WTC11 (cell line): ENCODE results near the gene TTI1. TPM values are rescaled to one million over a fixed set of nuclear protein-coding genes. Genes with fewer than 3 reads are reported as not detected.

Experiments
- ATAC-seq: fragments of 200-7000 bp; cut with Tn5 transposase; 2 replicates; pipeline ENCODE4 v1.10.0; 2021; ENCODE audit warnings: mild to moderate bottlenecking, moderate library complexity
- CTCF ChIA-PET: fragments of 300-600 bp; sonication (Branson Sonifier 250); formaldehyde crosslinking; loops from one replicate; lab custom pipeline; 2021; ENCODE audit warnings: antibody characterized with exemption; lab: Charles Lee
- POLR2A ChIA-PET: fragments of 350-600 bp; sonication (Branson Sonifier 250); formaldehyde crosslinking; loops from one replicate; lab custom pipeline; 2021; ENCODE audit warnings: antibody characterized with exemption; lab: Charles Lee
- DNase-seq: peaks from one replicate; pipeline ENCODE4 v3.0.0; 2021; ENCODE audit warnings: low spot score
- H3K27ac Mint-ChIP-seq: 2 replicates; pipeline ENCODE4 v1.8.0; 2021; ENCODE audit warnings: mixed read lengths
- H3K27me3 Mint-ChIP-seq: 2 replicates; pipeline ENCODE4 v1.8.0; 2021; ENCODE audit warnings: low read depth, mild to moderate bottlenecking, moderate library complexity, mixed read lengths
- H3K36me3 Mint-ChIP-seq: 2 replicates; pipeline ENCODE4 v1.8.0; 2021; ENCODE audit warnings: mixed read lengths
- H3K4me1 Mint-ChIP-seq: 2 replicates; pipeline ENCODE4 v1.8.0; 2022; ENCODE audit warnings: mixed read lengths
- H3K4me3 Mint-ChIP-seq: 2 replicates; pipeline ENCODE4 v1.8.0; 2021; ENCODE audit warnings: mild to moderate bottlenecking, moderate library complexity, mixed read lengths
- H3K9me3 Mint-ChIP-seq: 2 replicates; pipeline ENCODE4 v1.8.0; 2021; ENCODE audit warnings: mixed read lengths
- AR ChIP-seq: fragments of 250-450 bp; sonication (Bioruptor Pico); IDR thresholded peaks from 2 replicates; pipeline ENCODE4 v1.9.0; 2021; ENCODE audit warnings: mild to moderate bottlenecking
- ARID4B ChIP-seq: sonication (generic); formaldehyde crosslinking; IDR thresholded peaks from 2 replicates; pipeline ENCODE4 v1.8.0; 2023; ENCODE audit warnings: missing genetic modification reagents, mild to moderate bottlenecking, borderline replicate concordance
- ATF3 ChIP-seq: sonication (generic); formaldehyde crosslinking; conservative IDR thresholded peaks from 2 replicates; pipeline ENCODE4 v1.8.1; 2022; ENCODE audit warnings: mild to moderate bottlenecking, missing genetic modification reagents
- CBFB ChIP-seq: sonication (generic); formaldehyde crosslinking; IDR thresholded peaks from 2 replicates; pipeline ENCODE4 v1.8.1; 2022; ENCODE audit warnings: mild to moderate bottlenecking, low read depth, missing genetic modification reagents
- CDX4 ChIP-seq: fragments of 250-450 bp; sonication (Bioruptor Pico); IDR thresholded peaks from 2 replicates; pipeline ENCODE4 v1.9.0; 2021; ENCODE audit warnings: moderate library complexity, mild to moderate bottlenecking, inconsistent platforms, borderline replicate concordance
- CTCF ChIP-seq: fragments of 200-600 bp; IDR thresholded peaks from 2 replicates; pipeline ENCODE4 v1.8.0; 2022; ENCODE audit warnings: antibody characterized with exemption
- GTF2I ChIP-seq: fragments of 250-450 bp; sonication (Bioruptor Pico); conservative IDR thresholded peaks from 2 replicates; pipeline ENCODE4 v1.4.0; 2021; ENCODE audit warnings: mild to moderate bottlenecking
- HMGA2 ChIP-seq: fragments of 250-450 bp; sonication (Bioruptor Pico); IDR thresholded peaks from 2 replicates; pipeline ENCODE4 v1.4.0; 2021; ENCODE audit warnings: mild to moderate bottlenecking, moderate library complexity
- NR1H2 ChIP-seq: sonication (generic); formaldehyde crosslinking; IDR thresholded peaks from 2 replicates; pipeline ENCODE4 v1.9.0; 2021; ENCODE audit warnings: mild to moderate bottlenecking, moderate library complexity, missing genetic modification reagents
- RORB ChIP-seq: fragments of 250-450 bp; sonication (Bioruptor Pico); IDR thresholded peaks from 2 replicates; pipeline ENCODE4 v1.9.0; 2021; ENCODE audit warnings: mild to moderate bottlenecking
- SMAD4 ChIP-seq: sonication (generic); formaldehyde crosslinking; IDR thresholded peaks from 2 replicates; pipeline ENCODE4 v1.8.0; 2022; ENCODE audit warnings: mild to moderate bottlenecking, missing genetic modification reagents
- SOX15 ChIP-seq: fragments of 250-450 bp; sonication (Bioruptor Pico); IDR thresholded peaks from 2 replicates; pipeline ENCODE4 v1.9.0; 2021; ENCODE audit warnings: mild to moderate bottlenecking
- TCF7 ChIP-seq: sonication (generic); formaldehyde crosslinking; IDR thresholded peaks from 2 replicates; pipeline ENCODE4 v1.8.0; 2022; ENCODE audit warnings: mild to moderate bottlenecking, low read depth, missing genetic modification reagents, moderate library complexity
- ZNF263 ChIP-seq: sonication (generic); formaldehyde crosslinking; IDR thresholded peaks from 2 replicates; pipeline ENCODE4 v1.8.1; 2022; ENCODE audit warnings: low read depth, mild to moderate bottlenecking, moderate library complexity, missing genetic modification reagents
- ZNF425 ChIP-seq: fragments of 250-450 bp; sonication (Bioruptor Pico); conservative IDR thresholded peaks from 2 replicates; pipeline ENCODE4 v1.9.0; 2021; ENCODE audit warnings: mild to moderate bottlenecking
- total RNA-seq: library from RNA; stranded (reverse); gene quantifications from 3 replicates; pipeline ENCODE4 v1.2.3, GENCODE V29; 2021
- TF ChIP-seq, protein P1 (sequence below): sonication (generic); formaldehyde crosslinking; IDR thresholded peaks from 2 replicates; pipeline ENCODE4 v1.8.0; 2022; ENCODE audit warnings: mild to moderate bottlenecking, missing genetic modification reagents

The TTI1 gene
- total RNA-seq, 1 experiment from 2014 or later: 43.5 TPM

- no peak for TF ChIP-seq HMGA2 (CRISPR knock-in tag)
- TF ChIP-seq, all 79 proteins: peak for 0
Observed at GRCh38 chr20:37945091-37945547, 88.1 kb downstream of the TTI1 start (continued).

- H3K4me3 Mint-ChIP-seq: no peak overlapping the region
- no peak for ATAC-seq
- peaks cover 15% of the 10 kb centered on the region for H3K9me3 Mint-ChIP-seq
- TF ChIP-seq ZNF425 (CRISPR knock-in tag): no peak
- no peak for TF ChIP-seq ARID4B (CRISPR knock-in tag)
- TF ChIP-seq, protein P1, sequence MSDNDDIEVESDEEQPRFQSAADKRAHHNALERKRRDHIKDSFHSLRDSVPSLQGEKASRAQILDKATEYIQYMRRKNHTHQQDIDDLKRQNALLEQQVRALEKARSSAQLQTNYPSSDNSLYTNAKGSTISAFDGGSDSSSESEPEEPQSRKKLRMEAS (CRISPR knock-in tag): no peak
- peaks cover 2% of the 10 kb centered on the region; the same call in 1 of the 2 replicates for H3K36me3 Mint-ChIP-seq
- H3K27ac Mint-ChIP-seq: no peak overlapping the region
- no peaks in the 10 kb centered on the region; the same call in 1 of the 2 replicates for H3K27me3 Mint-ChIP-seq
- CTCF ChIA-PET: interaction anchor here (0.6 to 3.1 kb wide), 19 partner anchors 9 to 988 kb away, joined by 3 to 14 read pairs (median 5); no protein-coding TSS in a partner anchor
- POLR2A ChIA-PET: interaction anchor here (0.6 kb wide), 1 partner anchor 10 kb away, joined by 3 read pairs; no protein-coding TSS in a partner anchor
- no peak for DNase-seq
- peaks cover 3% of the 10 kb centered on the region; the same call in 1 of the 2 replicates for H3K4me1 Mint-ChIP-seq
Observed at GRCh38 chr20:37944456-37944981, 88.7 kb downstream of the TTI1 start.

DNA sequence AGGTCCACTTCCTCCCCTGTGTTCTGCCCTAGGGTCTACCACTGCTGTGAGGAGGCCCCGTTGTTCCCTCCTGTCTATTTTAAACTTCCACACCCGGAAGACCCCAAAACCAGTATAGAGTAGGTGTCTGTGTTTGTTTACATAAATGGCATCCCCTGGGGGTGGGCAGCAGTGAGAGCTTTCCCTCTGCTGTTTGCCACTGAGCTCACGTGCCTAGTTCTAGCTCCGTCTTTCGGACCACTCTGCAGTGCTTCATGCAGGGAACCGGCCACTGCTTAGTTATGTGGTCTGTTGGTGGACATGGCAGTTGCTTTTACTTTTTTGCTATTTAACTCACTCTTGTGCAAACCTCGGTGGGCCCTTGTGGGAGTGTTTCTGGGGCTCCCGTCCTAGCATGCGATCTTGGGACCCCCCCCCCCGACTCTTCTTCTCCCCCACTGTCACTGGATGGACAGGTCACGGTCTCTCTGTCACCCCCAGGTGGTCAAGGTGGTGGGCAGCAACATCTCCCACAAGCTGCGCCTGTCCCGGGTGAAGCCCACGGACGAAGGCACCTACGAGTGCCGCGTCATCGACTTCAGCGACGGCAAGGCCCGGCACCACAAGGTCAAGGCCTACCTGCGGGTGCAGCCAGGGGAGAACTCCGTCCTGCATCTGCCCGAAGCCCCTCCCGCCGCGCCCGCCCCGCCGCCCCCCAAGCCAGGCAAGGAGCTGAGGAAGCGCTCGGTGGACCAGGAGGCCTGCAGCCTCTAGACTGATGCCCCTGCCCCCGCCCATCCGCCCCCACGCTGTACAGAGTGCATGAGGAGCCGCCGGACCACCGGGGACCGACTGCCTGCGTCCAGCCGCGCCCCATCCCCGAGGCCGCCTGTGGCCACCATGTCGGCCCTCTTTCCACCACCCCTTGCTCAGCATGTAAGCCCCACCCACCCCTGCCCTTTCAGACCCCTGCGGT lies 89.5 kb downstream of the TTI1 start:
- ChIA-PET POLR2A (interaction anchor here (0.6 kb wide), 1 partner anchor 11 kb away, joined by 3 read pairs; no protein-coding TSS in a partner anchor), CTCF (interaction anchor here (0.5 to 3.1 kb wide), 32 partner anchors 10 to 1504 kb away, joined by 3 to 14 read pairs (median 4); no protein-coding TSS in a partner anchor)
- Mint-ChIP-seq H3K4me1 (peaks cover 3% of the 10 kb centered on the region; the same call in 1 of the 2 replicates), H3K27ac (no peak overlapping the region), H3K9me3 (peaks cover 13% of the 10 kb centered on the region), H3K4me3 (no peak overlapping the region), H3K27me3 (no peaks in the 10 kb centered on the region; the same call in 1 of the 2 replicates), H3K36me3 (peaks cover 2% of the 10 kb centered on the region; the same call in 1 of the 2 replicates)
- DNase-seq (peak; percentile 50), ATAC-seq (peak; percentile 69)
- TF ChIP-seq TCF7: no peak
- TF ChIP-seq CTCF: no peak
- no peak for TF ChIP-seq CDX4 (CRISPR knock-in tag)
- TF ChIP-seq RORB (CRISPR knock-in tag): no peak
- TF ChIP-seq ZNF263 (CRISPR knock-in tag): no peak
- TF ChIP-seq SOX15: no peak
- TF ChIP-seq GTF2I (CRISPR knock-in tag): no peak
- no peak for TF ChIP-seq HMGA2 (CRISPR knock-in tag)
- TF ChIP-seq CBFB (CRISPR knock-in tag): no peak
- no peak for TF ChIP-seq ATF3 (CRISPR knock-in tag)
- no peak for TF ChIP-seq NR1H2 (CRISPR knock-in tag)
- TF ChIP-seq SMAD4 (CRISPR knock-in tag): no peak
- no peak for TF ChIP-seq AR (CRISPR knock-in tag)
